Ovary (tissue), 3 donors: ENCODE results near the gene KMT2A.

Experiments
- CTCF ChIP-seq, 3 donors: fragments of 450-650 bp in 2 of 3; fragments of 200-600 bp in 1 of 3; IDR thresholded peaks; one replicate each; pipeline versions ENCODE4 v1.5.1 to v1.8.0; 2016 to 2022; ENCODE audit warnings: antibody characterized with exemption in 3 of 3, mild to moderate bottlenecking in 1 of 3
- EP300 ChIP-seq: sonication (generic); formaldehyde crosslinking; IDR thresholded peaks from one replicate; pipeline ENCODE4 v1.6.1; 2017; ENCODE audit warnings: antibody characterized with exemption
- POLR2A ChIP-seq: fragments of 450-650 bp; IDR thresholded peaks from one replicate; pipeline ENCODE4 v1.6.1; 2017; ENCODE audit warnings: antibody characterized with exemption, mild to moderate bottlenecking, moderate library complexity
- donor health status: DM: no; HTN: no; CAD: no.

DNA sequence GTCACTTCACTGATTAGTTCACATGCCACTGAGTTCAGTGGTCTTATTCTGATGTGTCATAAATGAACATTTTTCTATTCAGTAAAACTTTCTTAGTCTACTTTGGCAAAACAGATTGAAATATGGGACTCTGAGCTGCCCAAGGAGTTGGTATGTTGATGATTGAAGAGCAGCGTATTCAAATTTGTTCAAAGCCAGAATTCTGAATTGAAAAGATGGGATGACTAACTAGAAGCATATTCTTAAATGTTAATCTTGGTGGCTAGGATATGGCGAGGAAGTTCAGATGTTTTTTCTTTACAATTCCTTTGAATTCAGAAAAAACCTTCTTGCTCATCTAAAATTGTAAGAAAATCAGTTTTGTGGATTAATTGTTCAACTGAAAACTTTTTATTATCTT lies 34.7 kb downstream of the KMT2A start:
- TF ChIP-seq CTCF (IDR thresholded peaks at IDR 0.05) (no peak), POLR2A (no peak), EP300 (no peak)
